Measurements from ENCODE around the gene USP28.
"Not testable (repeated sequence)": the region's sequence is repeated elsewhere in the genome, so short reads cannot be mapped to it uniquely, and the experiment has no call there.

The USP28 gene

DNA sequence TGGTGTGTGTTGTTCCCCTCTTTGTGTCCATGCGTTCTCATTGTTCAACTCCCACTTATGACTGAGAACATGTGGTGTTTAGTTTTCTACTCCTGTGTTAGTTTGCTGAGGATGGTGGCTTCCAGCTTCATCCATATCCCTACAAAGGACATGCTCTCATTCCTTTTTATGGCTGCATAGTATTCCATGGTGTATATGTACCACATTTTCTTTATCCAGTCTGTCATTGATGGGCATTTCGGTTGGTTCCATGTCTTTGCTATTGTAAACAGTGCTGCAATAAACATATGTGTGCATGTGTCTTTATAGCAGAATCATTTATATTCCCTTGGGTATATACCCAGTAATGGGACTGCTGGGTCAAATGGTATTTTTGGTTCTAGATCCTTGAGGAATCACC, 112.3 kb downstream of the USP28 start:
- not testable (repeated sequence) for FAIRE-seq

DNA sequence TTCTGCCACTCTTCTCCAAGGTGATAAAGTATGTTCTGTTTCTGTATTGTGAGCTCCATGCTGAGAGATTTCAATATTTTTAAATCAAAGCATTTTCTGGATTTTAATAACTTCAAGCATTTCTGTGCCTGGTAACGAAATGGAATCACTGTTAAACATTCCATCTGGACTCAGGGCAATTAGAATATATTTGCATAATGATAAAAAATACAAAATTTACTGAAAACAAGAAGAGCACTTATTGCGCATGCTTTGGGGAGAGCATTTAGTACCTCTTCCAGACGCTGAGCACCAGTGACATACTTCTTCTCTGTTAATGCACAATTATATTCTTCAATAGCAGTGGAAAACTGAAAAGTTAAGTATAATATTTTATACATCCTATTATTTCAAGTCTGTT, 115.1 kb downstream of the USP28 start:
- FAIRE-seq, result no peak

DNA sequence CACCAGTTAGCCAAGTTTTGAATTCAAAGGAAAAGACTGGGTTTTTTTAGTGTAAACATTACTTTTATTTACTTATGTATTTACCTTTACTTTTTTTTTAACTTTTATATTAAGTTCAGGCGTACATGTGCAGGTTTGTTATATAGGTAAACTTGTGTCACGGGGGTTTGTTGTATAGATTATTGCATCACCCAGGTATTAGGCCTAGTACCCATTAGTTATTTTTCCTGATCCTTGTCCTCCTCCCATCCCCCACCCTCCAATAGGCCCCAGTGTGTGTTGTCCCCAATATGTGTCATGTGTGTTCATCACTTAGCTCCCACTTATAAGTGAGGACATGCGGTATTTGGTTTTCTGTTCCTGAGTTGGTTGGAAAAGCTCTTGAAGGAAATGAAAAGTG, 122.4 kb downstream of the USP28 start:
- FAIRE-seq, result no peak
